ENCODE results near the gene NAPG. TPM values are rescaled to one million over a fixed set of nuclear protein-coding genes. Genes with fewer than 3 reads are reported as not detected.

Gene NAPG
- total RNA-seq, result 34.9 and 51.0 TPM in 2 replicates

GRCh38 chr18:10525697-10526560 lies at the start of gene NAPG:
NAPG (plus strand) TSS chr18:10526027; CDS start chr18:10526103, 76 bp downstream.

Other genes starting within 250 kb of the NAPG start
- 0.33 TPM in 1 of 2 replicates, not detected in the other for gene APCDD1, start 71.4 kb upstream of the NAPG start, total RNA-seq

Data from vein endothelial cell (primary cell).